ENCODE results near the gene SNCA.

Gene SNCA

GRCh38 chr4:89745708-89746107 lies 91.3 kb downstream of the SNCA start:
- H3K27me3 ChIP-seq (ENCODE audit: control insufficient read depth in 1 of 2, insufficient read depth in 1 of 2, low read length in 2 of 2), result no peaks in the 10 kb centered on the region
- no peak overlapping the region for H3K4ac ChIP-seq (ENCODE audit: low read depth in 1 of 2, low read length in 2 of 2)
- no CpG with 5 or more reads among the region's 1 CpG for WGBS
- no peak overlapping the region for H3K4me3 ChIP-seq (ENCODE audit: insufficient read depth in 1 of 2, low read depth in 1 of 2, low read length in 2 of 2)
- H3K27ac ChIP-seq (ENCODE audit: low read length, poor library complexity, severe bottlenecking), result no peak overlapping the region
- H2BK5ac ChIP-seq (ENCODE audit: low read depth, low read length, poor library complexity, severe bottlenecking), result no peak overlapping the region
- H2BK12ac ChIP-seq (ENCODE audit: low read length in 2 of 2), result no peak overlapping the region
- no peak overlapping the region for H3K4me2 ChIP-seq (ENCODE audit: low read length, poor library complexity, severe bottlenecking)
- no peak overlapping the region for H3K14ac ChIP-seq (ENCODE audit: low read length in 2 of 2)
- H2AFZ ChIP-seq (ENCODE audit: low read depth, low read length), result no peak overlapping the region
- no peaks in the 10 kb centered on the region for H3K4me1 ChIP-seq (ENCODE audit: control insufficient read depth, insufficient read depth, low read depth, low read length)
- H2BK15ac ChIP-seq (ENCODE audit: low read depth, poor library complexity, severe bottlenecking), result no peak overlapping the region
- no peak overlapping the region for H3K18ac ChIP-seq (ENCODE audit: low read depth in 1 of 2, low read length in 2 of 2)
- H3K79me1 ChIP-seq (replicated peaks; ENCODE audit: low read length, poor library complexity, severe bottlenecking), result no peaks in the 10 kb centered on the region
- H4K91ac ChIP-seq (ENCODE audit: low read length), result no peak overlapping the region
- no peak overlapping the region for H3K9ac ChIP-seq (ENCODE audit: low read length)
- no peaks in the 10 kb centered on the region for H3K9me3 ChIP-seq (ENCODE audit: control insufficient read depth, low read length)
- no peak overlapping the region for H4K8ac ChIP-seq (ENCODE audit: low read length)
- DNase-seq, result no peak
- no peak overlapping the region for H2BK120ac ChIP-seq (ENCODE audit: low read depth, low read length)
- no peak overlapping the region for H3K23ac ChIP-seq (ENCODE audit: low read length in 2 of 2)
- no peaks in the 10 kb centered on the region for H3K36me3 ChIP-seq (ENCODE audit: control insufficient read depth in 1 of 2, insufficient read depth in 2 of 2, low read depth in 1 of 2, low read length in 2 of 2)
- no peak overlapping the region for H2AK5ac ChIP-seq (ENCODE audit: low read length, severe bottlenecking)

- Histone ChIP-seq H3K14ac (ENCODE audit: low read length in 2 of 2) (no peak overlapping the region), H2BK15ac (ENCODE audit: low read depth, poor library complexity, severe bottlenecking) (no peak overlapping the region), H3K27ac (ENCODE audit: low read length, poor library complexity, severe bottlenecking) (no peak overlapping the region), H3K4me2 (ENCODE audit: low read length, poor library complexity, severe bottlenecking) (no peak overlapping the region), H4K8ac (ENCODE audit: low read length) (no peak overlapping the region), H3K27me3 (ENCODE audit: control insufficient read depth in 1 of 2, insufficient read depth in 1 of 2, low read length in 2 of 2) (no peaks in the 10 kb centered on the region), H2AFZ (ENCODE audit: low read depth, low read length) (no peak overlapping the region), H3K23ac (ENCODE audit: low read length in 2 of 2) (no peak overlapping the region), H3K18ac (ENCODE audit: low read depth in 1 of 2, low read length in 2 of 2) (no peak overlapping the region), H3K4ac (ENCODE audit: low read depth in 1 of 2, low read length in 2 of 2) (no peak overlapping the region), H3K9ac (ENCODE audit: low read length) (no peak overlapping the region), H3K36me3 (ENCODE audit: control insufficient read depth in 1 of 2, insufficient read depth in 2 of 2, low read depth in 1 of 2, low read length in 2 of 2) (no peaks in the 10 kb centered on the region), H3K4me3 (ENCODE audit: insufficient read depth in 1 of 2, low read depth in 1 of 2, low read length in 2 of 2) (no peak overlapping the region), H2AK5ac (ENCODE audit: low read length, severe bottlenecking) (no peak overlapping the region), H4K91ac (ENCODE audit: low read length) (no peak overlapping the region), H2BK5ac (ENCODE audit: low read depth, low read length, poor library complexity, severe bottlenecking) (no peak overlapping the region), H2BK120ac (ENCODE audit: low read depth, low read length) (no peak overlapping the region), H3K9me3 (ENCODE audit: control insufficient read depth, low read length) (no peaks in the 10 kb centered on the region), H2BK12ac (ENCODE audit: low read length in 2 of 2) (no peak overlapping the region), H3K79me1 (replicated peaks; ENCODE audit: low read length, poor library complexity, severe bottlenecking) (no peaks in the 10 kb centered on the region), H3K4me1 (ENCODE audit: control insufficient read depth, insufficient read depth, low read depth, low read length) (no peaks in the 10 kb centered on the region)
- WGBS, result no CpG with 5 or more reads among the region's 5 CpGs
- DNase-seq, result no peak
Measured at GRCh38 chr4:89744914-89745313, 92.0 kb downstream of the SNCA start.

- Histone ChIP-seq H3K27me3 (ENCODE audit: control insufficient read depth in 1 of 2, insufficient read depth in 1 of 2, low read length in 2 of 2) (no peaks in the 10 kb centered on the region), H3K14ac (ENCODE audit: low read length in 2 of 2) (no peak overlapping the region), H3K79me1 (replicated peaks; ENCODE audit: low read length, poor library complexity, severe bottlenecking) (no peaks in the 10 kb centered on the region), H2BK12ac (ENCODE audit: low read length in 2 of 2) (no peak overlapping the region), H3K4me2 (ENCODE audit: low read length, poor library complexity, severe bottlenecking) (no peak overlapping the region), H3K9ac (ENCODE audit: low read length) (no peak overlapping the region), H3K36me3 (ENCODE audit: control insufficient read depth in 1 of 2, insufficient read depth in 2 of 2, low read depth in 1 of 2, low read length in 2 of 2) (no peaks in the 10 kb centered on the region), H3K9me3 (ENCODE audit: control insufficient read depth, low read length) (no peaks in the 10 kb centered on the region), H2BK120ac (ENCODE audit: low read depth, low read length) (no peak overlapping the region), H3K23ac (ENCODE audit: low read length in 2 of 2) (no peak overlapping the region), H4K8ac (ENCODE audit: low read length) (no peak overlapping the region), H2BK5ac (ENCODE audit: low read depth, low read length, poor library complexity, severe bottlenecking) (no peak overlapping the region), H3K4me3 (ENCODE audit: insufficient read depth in 1 of 2, low read depth in 1 of 2, low read length in 2 of 2) (no peak overlapping the region), H2AFZ (ENCODE audit: low read depth, low read length) (no peak overlapping the region), H2BK15ac (ENCODE audit: low read depth, poor library complexity, severe bottlenecking) (no peak overlapping the region), H3K4ac (ENCODE audit: low read depth in 1 of 2, low read length in 2 of 2) (no peak overlapping the region), H2AK5ac (ENCODE audit: low read length, severe bottlenecking) (no peak overlapping the region), H3K27ac (ENCODE audit: low read length, poor library complexity, severe bottlenecking) (no peak overlapping the region), H3K4me1 (ENCODE audit: control insufficient read depth, insufficient read depth, low read depth, low read length) (no peaks in the 10 kb centered on the region), H3K18ac (ENCODE audit: low read depth in 1 of 2, low read length in 2 of 2) (no peak overlapping the region), H4K91ac (ENCODE audit: low read length) (no peak overlapping the region)
- 92% methylated on average over 3 of the region's 3 CpGs for WGBS
- no peak for DNase-seq
Measured at GRCh38 chr4:89741768-89742167, 95.2 kb downstream of the SNCA start.

- H2BK15ac ChIP-seq (ENCODE audit: low read depth, poor library complexity, severe bottlenecking), result no peak overlapping the region
- no peak overlapping the region for H3K18ac ChIP-seq (ENCODE audit: low read depth in 1 of 2, low read length in 2 of 2)
- DNase-seq, result no peak
- no peaks in the 10 kb centered on the region for H3K27me3 ChIP-seq (ENCODE audit: control insufficient read depth in 1 of 2, insufficient read depth in 1 of 2, low read length in 2 of 2)
- no peaks in the 10 kb centered on the region for H3K9me3 ChIP-seq (ENCODE audit: control insufficient read depth, low read length)
- no peak overlapping the region for H3K4me3 ChIP-seq (ENCODE audit: insufficient read depth in 1 of 2, low read depth in 1 of 2, low read length in 2 of 2)
- H2BK12ac ChIP-seq (ENCODE audit: low read length in 2 of 2), result no peak overlapping the region
- H3K4me1 ChIP-seq (ENCODE audit: control insufficient read depth, insufficient read depth, low read depth, low read length), result no peaks in the 10 kb centered on the region
- H3K36me3 ChIP-seq (ENCODE audit: control insufficient read depth in 1 of 2, insufficient read depth in 2 of 2, low read depth in 1 of 2, low read length in 2 of 2), result no peaks in the 10 kb centered on the region
- no peak overlapping the region for H2AK5ac ChIP-seq (ENCODE audit: low read length, severe bottlenecking)
- H3K4me2 ChIP-seq (ENCODE audit: low read length, poor library complexity, severe bottlenecking), result no peak overlapping the region
- no peak overlapping the region for H3K9ac ChIP-seq (ENCODE audit: low read length)
- no peak overlapping the region for H3K4ac ChIP-seq (ENCODE audit: low read depth in 1 of 2, low read length in 2 of 2)
- no peak overlapping the region for H4K91ac ChIP-seq (ENCODE audit: low read length)
- H3K79me1 ChIP-seq (replicated peaks; ENCODE audit: low read length, poor library complexity, severe bottlenecking), result no peaks in the 10 kb centered on the region
- H4K8ac ChIP-seq (ENCODE audit: low read length), result no peak overlapping the region
- no peak overlapping the region for H3K27ac ChIP-seq (ENCODE audit: low read length, poor library complexity, severe bottlenecking)
- no peak overlapping the region for H3K14ac ChIP-seq (ENCODE audit: low read length in 2 of 2)
- H2BK5ac ChIP-seq (ENCODE audit: low read depth, low read length, poor library complexity, severe bottlenecking), result no peak overlapping the region
- no peak overlapping the region for H2BK120ac ChIP-seq (ENCODE audit: low read depth, low read length)
- H3K23ac ChIP-seq (ENCODE audit: low read length in 2 of 2), result no peak overlapping the region
- no peak overlapping the region for H2AFZ ChIP-seq (ENCODE audit: low read depth, low read length)
- no CpG with 5 or more reads among the region's 4 CpGs for WGBS
Measured at GRCh38 chr4:89739311-89739988, 97.5 kb downstream of the SNCA start.

All from mesenchymal stem cell (in vitro differentiated cells and primary cell).